Measurements from ENCODE around the gene LHX5. TPM values are rescaled to one million over a fixed set of nuclear protein-coding genes. Genes with fewer than 3 reads are reported as not detected.

LHX5 gene
- not detected for total RNA-seq
- not detected for polyA plus RNA-seq
- long read RNA-seq, donor 1 = 0 reads
- long read RNA-seq, donor 2 = 0 reads
- long read RNA-seq, donor 3 = 0 reads

GRCh38 chr12:113471619-113472171 is at the start of gene LHX5:
TSS of gene LHX5 (minus strand) at chr12:113471871. CDS start at chr12:113471498, 373 bp downstream.
- Histone ChIP-seq H3K27ac (no peak within 1 kb of the TSS), H3K9me3 (no peaks in the 10 kb centered on the region), H3K4me1 (peaks cover 2 to 31% (median 15%) of the 10 kb centered on the region in 9 donors), H3K27me3 (peaks cover 61 to 100% (median 100%) of the 10 kb centered on the region in 7 donors), H3K36me3 (no peaks in the 10 kb centered on the region), H3K4me3 (no peak within 1 kb of the TSS)
- DNase-seq = no peak
- TF ChIP-seq, protein P1, sequence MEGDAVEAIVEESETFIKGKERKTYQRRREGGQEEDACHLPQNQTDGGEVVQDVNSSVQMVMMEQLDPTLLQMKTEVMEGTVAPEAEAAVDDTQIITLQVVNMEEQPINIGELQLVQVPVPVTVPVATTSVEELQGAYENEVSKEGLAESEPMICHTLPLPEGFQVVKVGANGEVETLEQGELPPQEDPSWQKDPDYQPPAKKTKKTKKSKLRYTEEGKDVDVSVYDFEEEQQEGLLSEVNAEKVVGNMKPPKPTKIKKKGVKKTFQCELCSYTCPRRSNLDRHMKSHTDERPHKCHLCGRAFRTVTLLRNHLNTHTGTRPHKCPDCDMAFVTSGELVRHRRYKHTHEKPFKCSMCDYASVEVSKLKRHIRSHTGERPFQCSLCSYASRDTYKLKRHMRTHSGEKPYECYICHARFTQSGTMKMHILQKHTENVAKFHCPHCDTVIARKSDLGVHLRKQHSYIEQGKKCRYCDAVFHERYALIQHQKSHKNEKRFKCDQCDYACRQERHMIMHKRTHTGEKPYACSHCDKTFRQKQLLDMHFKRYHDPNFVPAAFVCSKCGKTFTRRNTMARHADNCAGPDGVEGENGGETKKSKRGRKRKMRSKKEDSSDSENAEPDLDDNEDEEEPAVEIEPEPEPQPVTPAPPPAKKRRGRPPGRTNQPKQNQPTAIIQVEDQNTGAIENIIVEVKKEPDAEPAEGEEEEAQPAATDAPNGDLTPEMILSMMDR (IDR thresholded peaks at IDR 0.05) = no peak
- 1 to 2% methylated on average over 43 of the region's 43 CpGs for WGBS, 2 donors
- ATAC-seq = no peak
- intact Hi-C loops (cut with DNase I) = no loop called here

- intact Hi-C loops (cut with DNase I) = no loop called here
- TF ChIP-seq, protein P1 (IDR thresholded peaks at IDR 0.05) = no peak
- Histone ChIP-seq H3K27me3 (peaks cover 3 to 91% (median 86%) of the 10 kb centered on the region in 7 donors), H3K4me3 (no peak overlapping the region), H3K9me3 (peaks cover 0 to 9% (median 0%) of the 10 kb centered on the region in 11 donors), H3K4me1 (no peaks in the 10 kb centered on the region), H3K27ac (no peak overlapping the region), H3K36me3 (no peaks in the 10 kb centered on the region)
- ATAC-seq (no peak), DNase-seq (no peak)
- 4% methylated on average over 39 to 40 of the region's 40 CpGs for WGBS, 2 donors
These were observed 48.0 kb upstream of the LHX5 start for GRCh38 chr12:113519464-113520307.

DNA sequence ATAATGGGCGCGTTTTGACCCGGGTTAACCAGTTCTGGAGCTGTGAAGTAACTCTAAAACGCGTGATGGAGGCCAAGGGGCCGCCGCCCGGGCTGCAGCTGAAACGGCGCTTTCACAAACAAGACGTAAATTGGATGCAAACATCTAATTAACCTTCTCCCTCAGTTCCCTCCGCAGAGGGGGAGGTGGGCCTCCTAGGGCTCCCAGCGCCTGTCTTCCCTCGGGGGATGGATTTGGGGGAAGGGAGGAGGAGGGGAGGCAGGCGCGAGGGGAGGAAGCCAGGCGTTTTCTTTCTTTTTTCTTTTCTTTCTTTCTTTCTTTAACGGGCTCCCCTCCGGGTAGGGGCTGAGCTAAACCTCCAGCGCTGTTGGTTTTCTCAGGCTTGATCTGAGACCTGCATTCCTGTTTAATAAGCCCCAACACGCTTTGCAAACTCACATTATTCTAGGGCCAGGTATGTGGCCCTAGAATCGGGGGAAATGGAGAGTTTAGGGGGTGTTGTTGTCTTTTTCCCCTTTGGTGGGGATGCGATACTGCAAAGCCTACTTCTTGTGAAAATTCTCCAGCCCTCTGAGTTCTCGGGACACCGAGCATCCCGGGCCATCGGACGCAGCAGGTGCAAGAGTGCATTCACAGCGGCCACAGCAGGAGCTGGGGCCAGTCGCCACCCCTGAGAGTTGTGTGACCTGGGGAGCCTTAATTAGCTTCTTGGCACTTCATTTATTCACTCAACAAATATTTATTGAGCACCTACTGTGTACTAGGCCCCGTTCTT is 43.6 kb upstream of the LHX5 start:
- Histone ChIP-seq H3K27ac (no peak overlapping the region), H3K9me3 (peaks cover 0 to 9% (median 0%) of the 10 kb centered on the region in 11 donors), H3K4me3 (no peak overlapping the region), H3K27me3 (peaks cover 3 to 98% (median 95%) of the 10 kb centered on the region in 7 donors), H3K36me3 (no peaks in the 10 kb centered on the region), H3K4me1 (no peaks in the 10 kb centered on the region)
- intact Hi-C loops (cut with DNase I) = no loop called here
- ATAC-seq (no peak), DNase-seq (no peak)
- TF ChIP-seq, protein P1 (IDR thresholded peaks at IDR 0.05) = no peak
- WGBS, 2 donors = 1 to 2% methylated on average over 31 of the region's 31 CpGs

- H3K4me3 ChIP-seq = no peak overlapping the region
- H3K27me3 ChIP-seq = peaks cover 0 to 98% (median 94%) of the 10 kb centered on the region in 7 donors
- peaks cover 0 to 9% (median 0%) of the 10 kb centered on the region in 11 donors for H3K9me3 ChIP-seq
- H3K27ac ChIP-seq = no peak overlapping the region
- intact Hi-C loops (cut with DNase I) = no loop called here
- DNase-seq = no peak
- H3K4me1 ChIP-seq = no peaks in the 10 kb centered on the region
- no peak for ATAC-seq
- TF ChIP-seq, protein P1 (IDR thresholded peaks at IDR 0.05) = no peak
- WGBS, 2 donors = 35 to 38% methylated on average over 8 of the region's 8 CpGs
- no peaks in the 10 kb centered on the region for H3K36me3 ChIP-seq
These were observed 42.9 kb upstream of the LHX5 start for GRCh38 chr12:113514602-113515001.
